Measurements from ENCODE around the gene A1BG.

A1BG gene

DNA sequence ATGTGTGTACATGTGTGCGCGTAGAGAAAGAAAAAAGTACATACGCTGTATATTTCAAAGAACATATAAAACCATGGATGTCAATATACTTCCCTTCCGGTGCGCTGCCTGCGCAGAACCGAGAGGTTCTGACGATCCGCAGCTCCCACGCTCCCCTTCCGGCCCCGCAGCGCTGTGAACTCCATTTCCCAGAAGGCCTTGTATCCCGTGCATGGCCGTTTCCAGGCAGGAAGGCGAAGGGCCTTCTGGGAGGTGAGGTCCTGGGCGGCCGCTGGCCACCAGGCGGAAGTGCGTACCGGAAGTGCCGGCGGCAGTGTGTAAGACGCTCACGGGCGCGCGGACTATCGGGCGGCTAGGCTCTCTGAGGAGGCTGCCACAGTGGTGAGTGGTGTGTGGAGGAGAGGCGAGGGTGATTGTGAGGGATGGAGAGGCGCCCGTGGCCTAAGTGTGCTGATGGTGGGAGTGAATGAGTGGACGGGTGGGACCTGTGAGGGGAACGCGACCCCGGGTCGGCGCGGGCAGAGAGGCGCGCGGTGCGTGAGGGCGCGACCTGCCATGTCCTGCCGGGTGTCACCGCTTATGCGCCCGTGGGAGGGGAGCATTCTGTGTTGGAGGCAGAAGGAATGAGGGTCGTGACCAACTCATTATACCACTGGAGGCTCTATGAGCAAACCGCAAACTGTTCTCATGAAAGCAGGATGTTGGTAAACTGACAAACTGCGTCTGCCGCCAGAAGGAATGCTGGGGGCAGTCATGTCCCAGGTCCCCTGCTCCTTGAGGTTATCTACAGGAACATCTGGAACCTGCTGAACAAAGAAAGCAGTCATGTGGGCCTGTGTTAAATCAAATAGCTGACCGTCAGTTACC is 48.0 kb downstream of the A1BG start, which contains the start of gene ERVK3-1:
TSS of gene ERVK3-1 (plus strand) at position 313 of the 867 bp plus-strand sequence. CDS start 6,792 bp downstream, outside the sequence.
- DNase-seq: peak; percentile 79 to 98 (median 94)

DNA sequence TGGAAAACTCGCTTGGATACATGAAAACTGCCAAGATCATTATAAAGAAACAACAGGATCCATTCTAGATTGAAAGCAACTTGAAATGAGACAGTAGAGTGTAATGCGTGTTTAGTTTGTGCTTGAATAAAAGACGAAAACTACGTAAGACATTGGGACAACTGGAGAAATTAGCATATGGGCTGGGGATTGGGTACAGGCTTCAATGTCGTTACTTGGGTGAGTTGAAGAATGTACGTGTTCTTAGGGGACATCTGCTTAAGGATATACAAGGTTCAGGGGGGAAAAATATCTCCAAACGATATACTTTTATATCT is 48.6 kb downstream of the A1BG start:
- peak in 1 of 58 donors; percentile 61 for DNase-seq

DNA sequence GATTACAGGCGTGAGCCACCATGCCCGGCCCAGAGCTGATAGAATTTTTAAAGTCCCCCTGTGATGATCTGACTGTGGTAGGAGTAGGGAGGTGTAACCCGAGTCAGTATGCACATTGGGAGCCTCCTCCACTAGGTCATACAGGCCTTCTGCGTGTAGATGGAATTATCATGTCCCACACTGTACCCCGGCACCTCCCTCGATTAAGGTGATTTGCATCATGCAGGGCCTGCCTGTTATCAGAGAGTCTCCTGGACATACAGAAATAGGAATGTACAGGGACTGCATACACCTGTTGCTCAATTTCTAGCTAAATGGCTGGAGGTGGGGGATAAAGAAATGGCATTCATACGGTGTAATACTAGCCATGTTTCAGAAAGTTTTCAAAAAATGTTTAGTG is 49.0 kb downstream of the A1BG start:
- DNase-seq: no peak

DNA sequence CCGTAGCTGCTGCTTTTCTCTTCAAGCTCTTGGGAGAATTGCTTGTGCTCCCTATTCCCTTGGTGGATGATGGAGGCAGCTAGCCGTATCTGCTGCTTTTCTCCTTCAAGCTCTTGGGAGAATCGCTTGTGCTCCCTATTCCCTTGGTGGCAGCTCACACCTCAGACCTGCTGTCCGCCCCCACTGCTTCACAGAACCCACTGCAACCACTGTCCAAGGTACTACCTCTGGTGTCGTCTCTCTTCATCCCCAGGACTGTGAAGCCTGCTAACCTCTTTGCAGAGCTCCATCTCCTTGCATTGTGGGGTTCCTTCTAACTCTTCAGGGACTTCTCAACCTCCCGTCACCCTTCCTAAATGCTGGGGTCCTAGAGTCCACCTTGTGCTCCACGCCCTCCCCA is 52.7 kb downstream of the A1BG start:
- DNase-seq: no peak

DNA sequence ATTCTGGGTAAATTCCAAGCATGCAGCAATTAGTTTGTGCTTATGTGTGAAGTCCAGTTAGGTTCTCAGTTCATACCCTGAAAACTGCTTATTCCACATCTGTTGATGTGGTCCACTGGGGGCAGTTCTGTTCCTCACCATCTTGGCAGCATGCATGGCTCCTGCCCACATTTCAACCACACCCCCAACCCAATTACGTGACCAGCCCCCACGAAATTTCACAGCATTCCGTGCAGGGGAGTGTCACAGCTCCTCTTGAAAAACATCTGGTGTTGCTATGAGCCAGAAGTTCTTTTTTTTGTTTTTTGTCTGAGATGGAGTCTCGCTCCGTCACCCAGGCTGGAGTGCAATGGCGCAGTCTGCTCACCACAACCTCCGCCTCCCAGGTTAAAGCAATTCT is 57.2 kb downstream of the A1BG start:
- no peak for DNase-seq

Data from anterior cingulate cortex (tissue), 58 donors.